ENCODE results near the gene CX3CL1.
"Not testable (repeated sequence)": the region's sequence is repeated elsewhere in the genome, so short reads cannot be mapped to it uniquely, and the experiment has no call there.

GRCh38 chr16:57342606-57343005 lies 29.7 kb upstream of the CX3CL1 start:
- TF ChIP-seq EZH2 (IDR thresholded peaks at IDR 0.05; ENCODE audit: borderline replicate concordance, low read depth, low read length, severe bottlenecking); CTCF (IDR thresholded peaks at IDR 0.05; ENCODE audit: borderline replicate concordance, extremely low read depth, low read length, poor library complexity, severe bottlenecking): not testable (repeated sequence)

Measured in DND-41 (cell line).